Measurements from ENCODE around the gene IFFO2.
A peak's percentile ranks its signal among the peaks of the same experiment; 100 is the strongest.
"Not testable (repeated sequence)": the region's sequence is repeated elsewhere in the genome, so short reads cannot be mapped to it uniquely, and the experiment has no call there.

The IFFO2 gene

DNA sequence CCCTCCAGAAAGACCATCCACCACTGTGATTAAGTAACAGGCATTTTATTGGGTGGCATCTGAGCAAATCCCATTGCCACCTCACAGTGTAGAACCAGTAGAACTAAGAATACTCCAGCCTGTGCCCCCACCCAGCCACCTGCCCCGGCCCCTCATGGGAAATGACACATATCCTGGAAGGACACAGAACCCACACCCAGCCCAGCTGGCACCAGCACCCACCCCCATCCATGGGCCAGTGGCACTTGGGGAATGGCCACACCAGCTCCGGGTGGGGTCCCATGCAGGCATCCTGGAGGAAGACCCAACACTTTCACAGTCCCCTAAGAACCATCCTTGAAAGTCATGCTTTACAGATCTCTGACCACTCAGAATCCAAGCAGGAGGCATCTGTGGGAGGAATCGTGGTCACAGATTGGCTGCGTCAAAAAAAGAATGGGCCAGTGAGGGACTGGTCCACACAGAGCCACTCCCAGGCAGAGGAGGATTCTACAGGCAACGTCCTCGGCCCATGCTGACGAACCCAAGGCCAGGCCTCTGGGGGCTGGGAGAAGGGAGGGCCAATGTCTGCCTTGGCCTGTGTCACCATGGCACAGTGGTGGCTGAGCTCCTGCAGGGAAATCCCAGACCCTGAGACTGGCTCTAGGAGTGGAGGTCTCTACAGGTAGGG, 84.9 kb downstream of the IFFO2 start:
- Histone ChIP-seq H3K18ac (ENCODE audit: low read length) (no peak overlapping the region), H3K14ac (ENCODE audit: low read length) (no peak overlapping the region), H2AK5ac (ENCODE audit: low read length) (no peak overlapping the region), H3K4ac (ENCODE audit: low read depth, low read length) (no peak overlapping the region), H4K91ac (ENCODE audit: low read depth, low read length) (no peak overlapping the region), H3K27ac (ENCODE audit: low read depth, low read length) (no peak overlapping the region), H3K27me3 (ENCODE audit: insufficient read depth, low read length) (no peaks in the 10 kb centered on the region), H3K4me1 (ENCODE audit: control insufficient read depth in 1 of 2, insufficient read depth in 2 of 2, low read length in 2 of 2) (no peaks in the 10 kb centered on the region), H2BK12ac (ENCODE audit: low read length) (no peak overlapping the region), H3K79me1 (ENCODE audit: low read length) (no peaks in the 10 kb centered on the region), H2BK5ac (ENCODE audit: low read depth, low read length, poor library complexity) (no peak overlapping the region), H3K23ac (ENCODE audit: low read length) (no peak overlapping the region), H3K36me3 (ENCODE audit: control insufficient read depth in 1 of 2, insufficient read depth in 2 of 2, low read length in 2 of 2) (peaks cover 46 to 47% of the 10 kb centered on the region in 2 experiments), H3K79me2 (ENCODE audit: control insufficient read depth, insufficient read depth, low read length, poor library complexity) (no peaks in the 10 kb centered on the region), H2BK120ac (ENCODE audit: insufficient read depth, low read length, poor library complexity) (no peak overlapping the region), H3K4me2 (ENCODE audit: low read length) (no peak overlapping the region), H4K12ac (ENCODE audit: low read depth, low read length) (no peak overlapping the region), H3K4me3 (ENCODE audit: low read depth, low read length) (no peak overlapping the region), H3K9me3 (ENCODE audit: insufficient read depth, low read depth, low read length) (no peaks in the 10 kb centered on the region), H4K8ac (ENCODE audit: low read depth, low read length) (no peak overlapping the region), H3K9ac (ENCODE audit: low read length) (no peak overlapping the region), H2AFZ (ENCODE audit: insufficient read depth, low read length, poor library complexity) (no peak overlapping the region)
- no CpG with 5 or more reads among the region's 7 CpGs for WGBS (ENCODE audit: extremely low coverage, insufficient coverage, insufficient read length)
- no peak for DNase-seq

DNA sequence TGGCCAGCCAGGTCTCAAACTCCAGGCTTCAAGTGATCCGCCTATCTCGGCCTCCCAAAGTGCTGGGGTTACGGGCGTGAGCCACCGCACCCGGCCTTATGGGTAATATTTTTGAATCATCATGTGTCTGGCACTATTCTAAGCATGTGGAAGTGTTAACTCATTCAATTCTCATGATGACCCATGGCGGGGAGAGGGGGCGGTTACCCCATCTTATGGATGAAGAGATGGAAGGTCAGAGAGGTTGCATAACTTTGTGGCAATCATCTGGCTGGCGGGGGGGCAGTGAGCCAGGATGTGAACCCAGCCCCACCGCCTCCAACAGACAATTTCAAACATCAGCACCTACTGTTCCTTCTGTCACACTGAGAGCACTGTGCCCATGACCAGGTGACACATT, 85.5 kb downstream of the IFFO2 start:
- no peak overlapping the region for H2BK120ac ChIP-seq (ENCODE audit: insufficient read depth, low read length, poor library complexity)
- H3K79me2 ChIP-seq (ENCODE audit: control insufficient read depth, insufficient read depth, low read length, poor library complexity), result no peaks in the 10 kb centered on the region
- no peak overlapping the region for H2BK12ac ChIP-seq (ENCODE audit: low read length)
- no peaks in the 10 kb centered on the region for H3K79me1 ChIP-seq (ENCODE audit: low read length)
- H3K9ac ChIP-seq (ENCODE audit: low read length), result no peak overlapping the region
- no peaks in the 10 kb centered on the region for H3K9me3 ChIP-seq (ENCODE audit: insufficient read depth, low read depth, low read length)
- WGBS (ENCODE audit: extremely low coverage, insufficient coverage, insufficient read length), result no CpG with 5 or more reads among the region's 10 CpGs
- no peak overlapping the region for H2BK5ac ChIP-seq (ENCODE audit: low read depth, low read length, poor library complexity)
- H3K4me3 ChIP-seq (ENCODE audit: low read depth, low read length), result no peak overlapping the region
- H3K18ac ChIP-seq (ENCODE audit: low read length), result no peak overlapping the region
- no peak overlapping the region for H4K91ac ChIP-seq (ENCODE audit: low read depth, low read length)
- H3K4me1 ChIP-seq (ENCODE audit: control insufficient read depth in 1 of 2, insufficient read depth in 2 of 2, low read length in 2 of 2), result no peaks in the 10 kb centered on the region
- no peak overlapping the region for H4K8ac ChIP-seq (ENCODE audit: low read depth, low read length)
- no peak overlapping the region for H3K23ac ChIP-seq (ENCODE audit: low read length)
- H3K27me3 ChIP-seq (ENCODE audit: insufficient read depth, low read length), result no peaks in the 10 kb centered on the region
- H3K14ac ChIP-seq (ENCODE audit: low read length), result no peak overlapping the region
- no peak overlapping the region for H4K12ac ChIP-seq (ENCODE audit: low read depth, low read length)
- DNase-seq, result no peak
- H3K36me3 ChIP-seq (ENCODE audit: control insufficient read depth in 1 of 2, insufficient read depth in 2 of 2, low read length in 2 of 2), result peaks cover 40 to 42% of the 10 kb centered on the region in 2 experiments
- no peak overlapping the region for H3K4ac ChIP-seq (ENCODE audit: low read depth, low read length)
- H2AK5ac ChIP-seq (ENCODE audit: low read length), result no peak overlapping the region
- H3K27ac ChIP-seq (ENCODE audit: low read depth, low read length), result no peak overlapping the region
- H3K4me2 ChIP-seq (ENCODE audit: low read length), result no peak overlapping the region
- H2AFZ ChIP-seq (ENCODE audit: insufficient read depth, low read length, poor library complexity), result no peak overlapping the region

GRCh38 chr1:18870595-18870865, 85.9 kb downstream of the IFFO2 start:
- H2BK5ac ChIP-seq (ENCODE audit: low read depth, low read length, poor library complexity); H3K18ac ChIP-seq (ENCODE audit: low read length); H3K4me3 ChIP-seq (ENCODE audit: low read depth, low read length); H3K4ac ChIP-seq (ENCODE audit: low read depth, low read length); H4K12ac ChIP-seq (ENCODE audit: low read depth, low read length); H2BK120ac ChIP-seq (ENCODE audit: insufficient read depth, low read length, poor library complexity); H3K9ac ChIP-seq (ENCODE audit: low read length); H3K14ac ChIP-seq (ENCODE audit: low read length); H2AFZ ChIP-seq (ENCODE audit: insufficient read depth, low read length, poor library complexity); H3K27me3 ChIP-seq (ENCODE audit: insufficient read depth, low read length); H3K79me2 ChIP-seq (ENCODE audit: control insufficient read depth, insufficient read depth, low read length, poor library complexity); H3K9me3 ChIP-seq (ENCODE audit: insufficient read depth, low read depth, low read length); H3K4me1 ChIP-seq (ENCODE audit: control insufficient read depth in 1 of 2, insufficient read depth in 2 of 2, low read length in 2 of 2); H4K8ac ChIP-seq (ENCODE audit: low read depth, low read length); H3K79me1 ChIP-seq (ENCODE audit: low read length); H4K91ac ChIP-seq (ENCODE audit: low read depth, low read length); H3K27ac ChIP-seq (ENCODE audit: low read depth, low read length); H2AK5ac ChIP-seq (ENCODE audit: low read length); H2BK12ac ChIP-seq (ENCODE audit: low read length); H3K23ac ChIP-seq (ENCODE audit: low read length); DNase-seq; H3K4me2 ChIP-seq (ENCODE audit: low read length): not testable (repeated sequence)
- no CpG with 5 or more reads among the region's 3 CpGs for WGBS (ENCODE audit: extremely low coverage, insufficient coverage, insufficient read length)
- peaks cover 37 to 38% of the 10 kb centered on the region in 2 experiments for H3K36me3 ChIP-seq (ENCODE audit: control insufficient read depth in 1 of 2, insufficient read depth in 2 of 2, low read length in 2 of 2)

DNA sequence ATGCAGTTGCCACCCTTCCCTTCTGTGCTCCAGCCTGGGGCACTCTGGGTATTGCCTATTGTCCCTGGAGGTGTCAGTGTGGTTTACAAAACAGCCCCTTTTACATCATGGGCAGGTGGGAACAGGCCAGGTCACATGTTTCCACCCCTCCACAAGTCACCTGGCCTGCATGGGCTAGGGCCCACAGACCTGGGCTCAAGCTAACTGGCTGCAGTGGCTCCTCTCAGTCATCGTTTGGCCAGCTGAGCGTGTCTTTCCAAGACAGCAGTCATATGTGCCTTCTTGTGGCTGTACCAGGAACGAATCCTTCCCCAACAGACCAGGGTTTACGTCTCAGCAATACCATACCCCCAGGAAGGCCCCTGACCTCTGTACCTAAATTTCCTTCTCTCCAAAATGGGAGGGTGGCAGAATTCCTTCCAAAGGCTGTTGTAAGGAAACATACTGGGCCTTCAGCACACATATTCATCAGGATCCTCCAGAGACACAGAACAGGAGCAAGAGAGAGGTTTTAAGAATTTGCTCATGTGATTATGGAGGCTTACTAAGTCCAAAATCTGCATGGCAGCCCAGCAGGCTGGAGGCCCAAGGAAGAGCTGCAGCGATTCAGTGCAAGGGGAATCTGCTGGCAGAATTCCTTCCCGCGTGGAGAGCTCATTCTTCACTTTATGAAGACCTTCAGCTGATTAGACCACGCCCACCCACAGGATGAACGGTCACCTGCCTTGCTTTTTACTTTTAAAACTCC, 86.5 kb downstream of the IFFO2 start:
- H3K79me2 ChIP-seq (ENCODE audit: control insufficient read depth, insufficient read depth, low read length, poor library complexity), result no peaks in the 10 kb centered on the region
- H3K4me3 ChIP-seq (ENCODE audit: low read depth, low read length), result no peak overlapping the region
- no peak overlapping the region for H2AFZ ChIP-seq (ENCODE audit: insufficient read depth, low read length, poor library complexity)
- H4K91ac ChIP-seq (ENCODE audit: low read depth, low read length), result no peak overlapping the region
- H3K9ac ChIP-seq (ENCODE audit: low read length), result peak overlapping the region; percentile 56
- no peak overlapping the region for H3K27ac ChIP-seq (ENCODE audit: low read depth, low read length)
- no peak overlapping the region for H3K14ac ChIP-seq (ENCODE audit: low read length)
- no peaks in the 10 kb centered on the region for H3K4me1 ChIP-seq (ENCODE audit: control insufficient read depth in 1 of 2, insufficient read depth in 2 of 2, low read length in 2 of 2)
- no peak overlapping the region for H3K23ac ChIP-seq (ENCODE audit: low read length)
- no peaks in the 10 kb centered on the region for H3K27me3 ChIP-seq (ENCODE audit: insufficient read depth, low read length)
- no peaks in the 10 kb centered on the region for H3K9me3 ChIP-seq (ENCODE audit: insufficient read depth, low read depth, low read length)
- H3K4me2 ChIP-seq (ENCODE audit: low read length), result no peak overlapping the region
- WGBS (ENCODE audit: extremely low coverage, insufficient coverage, insufficient read length), result no CpG with 5 or more reads among the region's 9 CpGs
- no peak overlapping the region for H4K8ac ChIP-seq (ENCODE audit: low read depth, low read length)
- no peak overlapping the region for H2BK120ac ChIP-seq (ENCODE audit: insufficient read depth, low read length, poor library complexity)
- no peaks in the 10 kb centered on the region for H3K79me1 ChIP-seq (ENCODE audit: low read length)
- no peak overlapping the region for H4K12ac ChIP-seq (ENCODE audit: low read depth, low read length)
- H2BK5ac ChIP-seq (ENCODE audit: low read depth, low read length, poor library complexity), result no peak overlapping the region
- no peak overlapping the region for H3K4ac ChIP-seq (ENCODE audit: low read depth, low read length)
- H3K18ac ChIP-seq (ENCODE audit: low read length), result no peak overlapping the region
- H2BK12ac ChIP-seq (ENCODE audit: low read length), result no peak overlapping the region
- H3K36me3 ChIP-seq (ENCODE audit: control insufficient read depth in 1 of 2, insufficient read depth in 2 of 2, low read length in 2 of 2), result peaks cover 35% of the 10 kb centered on the region in 2 experiments
- H2AK5ac ChIP-seq (ENCODE audit: low read length), result no peak overlapping the region
- no peak for DNase-seq

Data from trophoblast cell (in vitro differentiated cells and primary cell).